Testis (tissue), 2 donors: ENCODE measurements around the gene SERPINA4.

Experiments
- CTCF ChIP-seq, 3 experiments: fragments of 450-650 bp in 2 of 3; fragments of 200-600 bp in 1 of 3; sonication (generic) in 1 of 3; IDR thresholded peaks; one replicate each; pipeline ENCODE4 v1.5.1; 2016 to 2019; ENCODE audit warnings: antibody characterized with exemption in 3 of 3, mild to moderate bottlenecking in 2 of 3, moderate library complexity in 1 of 3
- POLR2A ChIP-seq: fragments of 450-650 bp; IDR thresholded peaks from one replicate; pipeline ENCODE4 v1.6.1; 2017; ENCODE audit warnings: antibody characterized with exemption, mild to moderate bottlenecking, moderate library complexity

DNA sequence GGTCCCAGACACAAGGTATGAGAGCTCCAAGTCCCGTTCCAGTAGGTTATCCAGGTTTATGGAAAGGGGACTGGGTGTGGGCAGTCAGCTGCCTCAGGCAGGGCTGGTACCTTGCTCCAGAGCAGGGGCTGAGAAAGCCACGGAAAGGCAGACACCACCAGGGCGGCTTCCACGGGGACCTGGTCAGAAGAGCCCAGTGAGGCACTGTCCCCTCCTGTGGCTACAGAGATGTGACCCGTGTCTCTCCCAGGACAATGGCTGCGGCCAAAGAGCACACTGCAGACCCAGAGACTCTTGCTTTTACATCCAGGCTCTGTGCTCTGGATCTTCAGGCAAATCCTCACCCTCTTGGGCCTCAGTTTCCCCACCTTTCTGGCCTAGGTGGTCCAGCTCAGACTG is 8.8 kb downstream of the SERPINA4 start:
- TF ChIP-seq CTCF (IDR thresholded peaks at IDR 0.05) (no peak), POLR2A (no peak)
